Osteocyte (in vitro differentiated cells): Measurements from ENCODE around the gene MEF2A. TPM values are rescaled to one million over a fixed set of nuclear protein-coding genes. Genes with fewer than 3 reads are reported as not detected.
"Not testable (repeated sequence)": the region's sequence is repeated elsewhere in the genome, so short reads cannot be mapped to it uniquely, and the experiment has no call there.

ENCODE experiments used
- DNase-seq: peaks from one replicate; pipeline ENCODE4 v3.0.0; 2021; ENCODE audit warnings: mixed read lengths; ENCODE audit not compliant: unreplicated experiment; ENCODE audit errors: extremely low spot score
- H3K27ac Mint-ChIP-seq: one replicate; pipeline ENCODE4 v1.8.0; 2021; ENCODE audit warnings: mild to moderate bottlenecking, mixed read lengths; ENCODE audit not compliant: unreplicated experiment
- H3K27me3 Mint-ChIP-seq: one replicate; pipeline ENCODE4 v1.8.0; 2021; ENCODE audit warnings: mixed read lengths; ENCODE audit not compliant: unreplicated experiment
- H3K36me3 Mint-ChIP-seq: one replicate; pipeline ENCODE4 v1.8.0; 2021; ENCODE audit warnings: mixed read lengths; ENCODE audit not compliant: unreplicated experiment
- H3K4me1 Mint-ChIP-seq: one replicate; pipeline ENCODE4 v1.8.0; 2021; ENCODE audit warnings: mixed read lengths; ENCODE audit not compliant: unreplicated experiment
- H3K4me3 Mint-ChIP-seq: one replicate; pipeline ENCODE4 v1.8.0; 2021; ENCODE audit warnings: mild to moderate bottlenecking, moderate library complexity, mixed read lengths; ENCODE audit not compliant: unreplicated experiment
- H3K9me3 Mint-ChIP-seq: one replicate; pipeline ENCODE4 v1.8.0; 2021; ENCODE audit warnings: mixed read lengths; ENCODE audit not compliant: unreplicated experiment
- total RNA-seq: library from RNA; stranded (reverse); gene quantifications from 2 replicates; pipeline ENCODE4 v1.2.1, GENCODE V29; 2021
- TF ChIP-seq, protein P1 (sequence below): fragments of 200-600 bp; sonication (generic); IDR thresholded peaks from 2 replicates; pipeline ENCODE4 v1.5.0; 2021; ENCODE audit warnings: antibody characterized with exemption, mild to moderate bottlenecking, moderate library complexity

MEF2A gene
- total RNA-seq, 1 donor from 2014 or later: 97.8 TPM

DNA sequence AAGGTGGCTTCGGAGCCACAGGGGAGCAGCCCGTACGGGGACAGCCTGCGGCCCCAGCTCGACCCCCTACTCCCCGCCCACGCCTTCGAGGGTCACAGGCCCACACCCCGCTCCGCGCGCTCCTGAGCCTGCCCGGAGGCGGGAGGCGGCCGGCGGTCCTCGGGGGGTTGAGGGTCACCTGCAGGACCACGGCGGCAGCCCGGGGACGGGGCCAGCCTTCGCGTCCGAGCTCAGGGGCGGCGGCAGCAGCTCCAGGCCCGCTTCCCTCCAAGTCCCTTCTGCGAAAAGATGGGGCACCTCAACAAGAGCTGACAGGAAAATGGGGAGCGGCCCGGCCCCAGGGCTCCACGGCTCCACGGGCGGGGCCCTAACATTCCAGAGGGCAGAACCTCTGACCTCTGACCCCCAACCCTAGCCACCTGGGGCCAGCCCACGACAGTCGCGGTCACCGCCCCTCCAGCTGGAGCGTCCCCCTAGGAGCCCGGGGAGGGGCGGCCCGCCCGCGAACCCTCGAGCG, 167.0 kb downstream of the MEF2A start:
- Mint-ChIP-seq H3K9me3 (no peaks in the 10 kb centered on the region), H3K27ac (peak overlapping the region; percentile 60), H3K4me1 (peaks cover 30% of the 10 kb centered on the region), H3K36me3 (peaks cover 8% of the 10 kb centered on the region), H3K27me3 (no peaks in the 10 kb centered on the region), H3K4me3 (peak overlapping the region; percentile 77)
- no peak for DNase-seq
- TF ChIP-seq, protein P1, sequence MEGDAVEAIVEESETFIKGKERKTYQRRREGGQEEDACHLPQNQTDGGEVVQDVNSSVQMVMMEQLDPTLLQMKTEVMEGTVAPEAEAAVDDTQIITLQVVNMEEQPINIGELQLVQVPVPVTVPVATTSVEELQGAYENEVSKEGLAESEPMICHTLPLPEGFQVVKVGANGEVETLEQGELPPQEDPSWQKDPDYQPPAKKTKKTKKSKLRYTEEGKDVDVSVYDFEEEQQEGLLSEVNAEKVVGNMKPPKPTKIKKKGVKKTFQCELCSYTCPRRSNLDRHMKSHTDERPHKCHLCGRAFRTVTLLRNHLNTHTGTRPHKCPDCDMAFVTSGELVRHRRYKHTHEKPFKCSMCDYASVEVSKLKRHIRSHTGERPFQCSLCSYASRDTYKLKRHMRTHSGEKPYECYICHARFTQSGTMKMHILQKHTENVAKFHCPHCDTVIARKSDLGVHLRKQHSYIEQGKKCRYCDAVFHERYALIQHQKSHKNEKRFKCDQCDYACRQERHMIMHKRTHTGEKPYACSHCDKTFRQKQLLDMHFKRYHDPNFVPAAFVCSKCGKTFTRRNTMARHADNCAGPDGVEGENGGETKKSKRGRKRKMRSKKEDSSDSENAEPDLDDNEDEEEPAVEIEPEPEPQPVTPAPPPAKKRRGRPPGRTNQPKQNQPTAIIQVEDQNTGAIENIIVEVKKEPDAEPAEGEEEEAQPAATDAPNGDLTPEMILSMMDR: no peak

DNA sequence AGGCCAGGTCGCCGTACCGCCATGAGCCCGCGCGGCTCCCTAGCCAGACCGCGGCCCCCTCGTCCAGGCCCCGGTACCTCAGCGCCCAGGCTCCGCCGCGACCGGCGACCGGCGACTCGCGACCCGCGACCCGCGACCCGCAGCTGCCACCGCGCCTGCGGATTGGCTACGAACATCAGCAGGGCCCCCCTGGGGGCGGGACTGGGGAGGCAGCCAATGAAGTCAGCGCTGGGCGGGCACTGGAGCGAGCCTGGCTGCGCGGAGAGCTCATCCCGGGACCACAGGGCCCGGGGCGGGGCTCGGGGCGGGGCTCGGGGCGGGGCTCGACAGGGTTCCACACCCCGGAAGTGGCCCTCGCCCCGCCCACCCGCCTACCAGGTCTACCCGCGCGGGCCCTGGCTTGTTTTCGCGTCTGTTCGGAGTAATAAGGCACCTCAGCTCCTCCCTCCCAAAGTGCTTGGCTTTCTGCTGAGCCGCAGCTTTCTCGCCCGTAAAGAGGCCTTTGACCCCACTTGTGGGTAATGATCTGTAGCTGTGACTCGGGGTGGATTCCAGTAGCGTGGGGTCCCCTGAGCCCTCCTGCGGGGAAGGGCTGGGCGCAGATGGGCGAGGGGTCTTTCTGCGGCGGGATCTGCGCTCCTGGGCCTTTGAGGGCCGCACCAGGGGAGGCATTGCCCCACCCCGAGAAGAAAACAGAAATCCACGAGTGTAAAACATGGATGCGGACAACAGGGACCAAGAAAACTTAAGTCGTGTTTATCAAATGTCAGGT, 167.7 kb downstream of the MEF2A start, which contains the start of gene LYSMD4:
Gene LYSMD4 (minus strand): TSS at position 170 of the 772 bp plus-strand sequence. CDS start 1,438 bp downstream, outside the sequence.
- Mint-ChIP-seq H3K9me3 (no peaks in the 10 kb centered on the region), H3K4me3 (peak within 1 kb of the TSS; percentile 77), H3K27ac (peak within 1 kb of the TSS; percentile 64), H3K4me1 (peaks cover 30% of the 10 kb centered on the region), H3K27me3 (no peaks in the 10 kb centered on the region), H3K36me3 (peaks cover 8% of the 10 kb centered on the region)
- TF ChIP-seq, protein P1: no peak
- peak; percentile 99 for DNase-seq

DNA sequence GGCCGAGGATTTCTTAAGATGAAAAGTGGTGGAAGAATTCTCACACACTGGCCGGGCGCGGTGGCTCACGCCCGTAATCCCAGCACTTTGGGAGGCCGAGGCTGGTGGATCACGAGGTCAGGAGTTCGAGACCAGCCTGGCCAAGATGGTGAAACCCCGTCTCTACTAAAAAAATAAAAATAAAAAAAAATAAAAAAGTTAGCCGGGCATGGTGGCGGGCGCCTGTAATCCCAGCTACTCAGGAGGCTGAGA, 168.2 kb downstream of the MEF2A start:
- H3K36me3 Mint-ChIP-seq, H3K27me3 Mint-ChIP-seq, H3K9me3 Mint-ChIP-seq, DNase-seq: not testable (repeated sequence)
- peak overlapping the region; percentile 64 for H3K27ac Mint-ChIP-seq
- peak overlapping the region; percentile 73 for H3K4me3 Mint-ChIP-seq
- peaks cover 30% of the 10 kb centered on the region for H3K4me1 Mint-ChIP-seq

DNA sequence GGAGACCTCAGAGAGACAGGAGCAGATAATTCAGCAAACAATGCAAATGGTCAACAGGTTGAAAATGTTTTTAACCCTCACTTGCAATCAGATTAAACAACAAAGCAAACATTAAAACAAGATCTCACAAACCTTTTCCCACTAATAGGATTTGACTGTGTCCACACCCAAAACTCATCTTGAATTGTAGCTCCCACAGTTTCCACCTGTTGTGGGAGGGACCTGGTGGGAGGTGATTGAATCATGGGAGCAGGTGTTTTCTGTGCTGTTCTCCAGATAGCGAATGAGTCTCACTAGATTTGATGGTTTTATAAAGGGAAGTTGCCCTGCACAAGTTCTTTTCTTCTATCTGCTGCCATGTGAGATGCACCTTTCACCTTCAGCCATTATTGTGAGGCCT, 168.8 kb downstream of the MEF2A start:
- TF ChIP-seq, protein P1: no peak
- Mint-ChIP-seq H3K36me3 (peaks cover 5% of the 10 kb centered on the region), H3K27ac (peak overlapping the region; percentile 3), H3K9me3 (no peaks in the 10 kb centered on the region), H3K4me3 (peak overlapping the region; percentile 11), H3K4me1 (peaks cover 29% of the 10 kb centered on the region), H3K27me3 (no peaks in the 10 kb centered on the region)
- peak; percentile 19 for DNase-seq

DNA sequence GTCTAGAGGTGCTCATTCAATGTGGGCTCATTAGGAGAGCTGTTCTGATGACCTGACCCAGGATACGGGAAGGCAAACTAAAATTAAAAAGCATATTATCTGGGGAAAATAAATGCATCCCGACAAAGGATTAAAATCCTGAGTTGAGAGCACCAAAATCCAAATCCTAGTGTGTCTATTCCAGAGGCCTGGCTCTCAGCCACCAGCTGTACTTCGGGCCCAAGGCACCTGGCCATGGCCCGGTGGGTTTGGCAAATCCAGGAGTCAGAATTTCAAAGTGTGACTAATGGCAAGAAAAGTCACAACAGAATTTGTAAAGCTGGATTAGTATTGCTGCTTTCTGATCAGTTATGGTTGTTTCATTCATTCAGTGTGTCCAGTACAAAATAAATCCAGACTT, 170.1 kb downstream of the MEF2A start:
- Mint-ChIP-seq H3K4me3 (no peak overlapping the region), H3K4me1 (peaks cover 17% of the 10 kb centered on the region), H3K27me3 (no peaks in the 10 kb centered on the region), H3K9me3 (no peaks in the 10 kb centered on the region), H3K36me3 (no peaks in the 10 kb centered on the region), H3K27ac (no peak overlapping the region)
- TF ChIP-seq, protein P1: no peak
- DNase-seq: peak; percentile 57
